HUDEP-2 (cell line): ENCODE data around the gene PJA2.
"Not testable (repeated sequence)": the region's sequence is repeated elsewhere in the genome, so short reads cannot be mapped to it uniquely, and the experiment has no call there.

Source experiments
- DNase-seq, 76 experiments: peaks; one replicate each; lab custom pipeline; 2025; ENCODE audit not compliant: unreplicated experiment in 76 of 76; lab: John Stamatoyannopoulos, UW

Gene PJA2

GRCh38 chr5:109310315-109310714, 99.5 kb downstream of the PJA2 start:
- no peak for DNase-seq

- DNase-seq = no peak
Observed at GRCh38 chr5:109309326-109310063, 100.3 kb downstream of the PJA2 start.

- no peak for DNase-seq
Observed at GRCh38 chr5:109307951-109308350, 101.8 kb downstream of the PJA2 start.

GRCh38 chr5:109307456-109307855, 102.3 kb downstream of the PJA2 start:
- no peak for DNase-seq

GRCh38 chr5:109305352-109305751, 104.4 kb downstream of the PJA2 start:
- no peak for DNase-seq

GRCh38 chr5:109304309-109304708, 105.5 kb downstream of the PJA2 start:
- DNase-seq = peak in 1 of 76 experiments; percentile 1

GRCh38 chr5:109300367-109300766, 109.4 kb downstream of the PJA2 start:
- no peak for DNase-seq

GRCh38 chr5:109299557-109299956, 110.2 kb downstream of the PJA2 start:
- DNase-seq = no peak

- DNase-seq = no peak
Observed at GRCh38 chr5:109298794-109299193, 111.0 kb downstream of the PJA2 start.

GRCh38 chr5:109297900-109298299, 111.9 kb downstream of the PJA2 start:
- no peak for DNase-seq

GRCh38 chr5:109291090-109291489, 118.7 kb downstream of the PJA2 start:
- DNase-seq = peak in 4 of 76 experiments; percentile 3 to 23 (median 12)

GRCh38 chr5:109290231-109290630, 119.5 kb downstream of the PJA2 start:
- no peak for DNase-seq

GRCh38 chr5:109286628-109287027, 123.1 kb downstream of the PJA2 start:
- not testable (repeated sequence) for DNase-seq
